HG03139 (cell line): ENCODE measurements around the gene GIPC3.

Experiments
- ATAC-seq: cut with Tn5 transposase; IDR thresholded peaks from one replicate; pipeline ENCODE4 v1.9.1; 2021; ENCODE audit not compliant: unreplicated experiment

The GIPC3 gene

GRCh38 chr19:3636962-3637361 is 51.7 kb downstream of the GIPC3 start:
- ATAC-seq, result no peak

- no peak for ATAC-seq
These were observed 52.3 kb downstream of the GIPC3 start for GRCh38 chr19:3637621-3638020.

GRCh38 chr19:3638208-3639193 is 53.2 kb downstream of the GIPC3 start:
- no peak for ATAC-seq

DNA sequence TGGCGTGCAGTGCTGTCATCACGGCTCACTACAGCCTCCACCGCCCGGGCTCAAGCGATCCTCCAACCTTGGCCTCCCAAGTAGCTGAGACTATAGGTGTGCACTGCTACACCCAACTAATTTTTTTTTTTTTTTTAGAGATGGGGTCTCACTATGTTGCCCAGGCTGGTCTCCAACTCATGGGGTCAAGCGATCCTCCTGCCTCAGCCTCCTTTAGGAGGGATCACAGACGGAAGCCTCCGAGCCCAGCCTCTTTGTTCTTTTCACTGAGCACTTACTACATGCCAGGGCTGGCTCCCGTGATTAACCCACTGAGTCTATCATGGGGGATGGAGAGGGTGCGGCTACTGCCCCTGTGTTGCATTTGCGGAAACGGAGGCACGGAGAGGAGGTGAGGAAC is 54.2 kb downstream of the GIPC3 start:
- ATAC-seq, result no peak

- ATAC-seq, result no peak
These were observed 56.4 kb downstream of the GIPC3 start for GRCh38 chr19:3641515-3642269.

GRCh38 chr19:3642296-3642695 is 57.0 kb downstream of the GIPC3 start:
- no peak for ATAC-seq
